GM12874 (cell line): ENCODE results near the gene POT1.

Experiments
- CTCF ChIP-seq: IDR thresholded peaks from 2 replicates; pipeline ENCODE4 v1.5.1; 2011; ENCODE audit warnings: low read depth, mild to moderate bottlenecking, control low read depth, low read length, moderate library complexity; ENCODE audit not compliant: insufficient read depth

Gene POT1

GRCh38 chr7:124929467-124930172, at the start of gene POT1:
Gene POT1, minus strand, starts transcription at chr7:124929825. Its CDS starts 32,652 bp downstream, at chr7:124897173.
- TF ChIP-seq CTCF, result no peak

- no peak for TF ChIP-seq CTCF
Observed at GRCh38 chr7:124965553-124965952, 35.9 kb upstream of the POT1 start.

- TF ChIP-seq CTCF, result no peak
Observed at GRCh38 chr7:124959676-124960075, 30.1 kb upstream of the POT1 start.

- TF ChIP-seq CTCF, result no peak
Observed at GRCh38 chr7:124956160-124956559, 26.5 kb upstream of the POT1 start.

GRCh38 chr7:124954790-124955189, 25.2 kb upstream of the POT1 start:
- TF ChIP-seq CTCF, result no peak

GRCh38 chr7:124945680-124946079, 16.1 kb upstream of the POT1 start:
- no peak for TF ChIP-seq CTCF

- TF ChIP-seq CTCF, result no peak
Observed at GRCh38 chr7:124943472-124943871, 13.8 kb upstream of the POT1 start.
